Activated CD8-positive, alpha-beta T cell treated with anti-CD3 and anti-CD28 coated beads for 36 hours (primary cell): Measurements from ENCODE around the gene KIRREL1. TPM values are rescaled to one million over a fixed set of nuclear protein-coding genes. Genes with fewer than 3 reads are reported as not detected.

Experiments used
- ATAC-seq: fragments of 200-7000 bp; cut with Tn5 transposase; one replicate; pipeline ENCODE4 v1.10.0; 2021; ENCODE audit warnings: mild to moderate bottlenecking, moderate library complexity
- CTCF ChIA-PET: fragments of 350-600 bp; sonication (Branson Sonifier 250); formaldehyde crosslinking; loops from one replicate; lab custom pipeline; 2021; ENCODE audit warnings: antibody characterized with exemption; lab: Charles Lee
- POLR2A ChIA-PET: fragments of 350-600 bp; sonication (Branson Sonifier 250); formaldehyde crosslinking; loops from one replicate; lab custom pipeline; 2021; ENCODE audit warnings: antibody characterized with exemption; lab: Charles Lee
- DNase-seq: peaks from one replicate; pipeline ENCODE4 v3.0.0-alpha.2; 2020
- H3K27ac Mint-ChIP-seq: one replicate; pipeline ENCODE4 v1.8.0; 2021; ENCODE audit warnings: mild to moderate bottlenecking, mixed read lengths
- H3K27me3 Mint-ChIP-seq: one replicate; pipeline ENCODE4 v1.8.0; 2021; ENCODE audit warnings: mixed read lengths
- H3K36me3 Mint-ChIP-seq: one replicate; pipeline ENCODE4 v1.8.0; 2021; ENCODE audit warnings: low read depth, mixed read lengths
- H3K4me1 Mint-ChIP-seq: one replicate; pipeline ENCODE4 v1.8.0; 2021; ENCODE audit warnings: low read depth, mixed read lengths
- H3K4me3 Mint-ChIP-seq: one replicate; pipeline ENCODE4 v1.8.0; 2021; ENCODE audit warnings: mild to moderate bottlenecking, moderate library complexity, mixed read lengths
- H3K9me3 Mint-ChIP-seq: one replicate; pipeline ENCODE4 v1.8.0; 2021; ENCODE audit warnings: mixed read lengths
- intact Hi-C: fragments of 100-400 bp; cut with micrococcal nuclease; formaldehyde crosslinking; loops from one replicate; pipeline ENCODE4 v1.10.0; 2022
- total RNA-seq, 2 experiments: library from RNA; stranded (reverse); gene quantifications; one replicate each; pipeline ENCODE4 v1.2.3, GENCODE V29; 2021
- TF ChIP-seq, protein P1 (sequence below): fragments of 200-600 bp; IDR thresholded peaks from one replicate; pipeline ENCODE4 v1.8.0; 2022; ENCODE audit warnings: antibody characterized with exemption, mild to moderate bottlenecking

Gene KIRREL1
- total RNA-seq, 2 experiments from 2014 or later: 0.11 to 0.16 TPM

DNA sequence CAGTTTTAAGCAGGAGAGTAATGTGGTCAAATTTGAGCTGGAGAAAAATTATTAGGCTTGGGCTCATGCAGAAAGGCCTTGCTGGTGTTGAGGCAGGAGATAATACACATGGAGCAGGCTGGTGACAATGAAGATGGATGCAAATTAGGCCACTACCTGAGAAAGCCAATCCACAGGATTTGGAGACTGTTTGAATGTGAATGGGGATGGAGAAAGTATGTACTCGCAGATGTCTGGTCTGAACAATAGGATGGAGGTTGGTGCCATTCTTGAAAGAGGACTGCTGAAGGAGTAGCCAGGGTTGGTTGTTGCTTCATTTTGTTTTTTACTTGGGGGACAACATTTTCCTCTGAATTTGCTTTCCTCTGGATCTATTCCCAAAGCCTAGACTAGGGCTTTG lies 8.0 kb upstream of the KIRREL1 start:
- intact Hi-C loops: no loop called here
- ChIA-PET CTCF (interaction anchor here (2.7 kb wide), 1 partner anchor 136 kb away, joined by 10 read pairs; no protein-coding TSS in a partner anchor), POLR2A (no interaction called here)
- H3K36me3 Mint-ChIP-seq: no peaks in the 10 kb centered on the region
- H3K4me1 Mint-ChIP-seq: no peaks in the 10 kb centered on the region
- no peak for DNase-seq
- H3K27me3 Mint-ChIP-seq: peaks cover 19% of the 10 kb centered on the region
- TF ChIP-seq, protein P1, sequence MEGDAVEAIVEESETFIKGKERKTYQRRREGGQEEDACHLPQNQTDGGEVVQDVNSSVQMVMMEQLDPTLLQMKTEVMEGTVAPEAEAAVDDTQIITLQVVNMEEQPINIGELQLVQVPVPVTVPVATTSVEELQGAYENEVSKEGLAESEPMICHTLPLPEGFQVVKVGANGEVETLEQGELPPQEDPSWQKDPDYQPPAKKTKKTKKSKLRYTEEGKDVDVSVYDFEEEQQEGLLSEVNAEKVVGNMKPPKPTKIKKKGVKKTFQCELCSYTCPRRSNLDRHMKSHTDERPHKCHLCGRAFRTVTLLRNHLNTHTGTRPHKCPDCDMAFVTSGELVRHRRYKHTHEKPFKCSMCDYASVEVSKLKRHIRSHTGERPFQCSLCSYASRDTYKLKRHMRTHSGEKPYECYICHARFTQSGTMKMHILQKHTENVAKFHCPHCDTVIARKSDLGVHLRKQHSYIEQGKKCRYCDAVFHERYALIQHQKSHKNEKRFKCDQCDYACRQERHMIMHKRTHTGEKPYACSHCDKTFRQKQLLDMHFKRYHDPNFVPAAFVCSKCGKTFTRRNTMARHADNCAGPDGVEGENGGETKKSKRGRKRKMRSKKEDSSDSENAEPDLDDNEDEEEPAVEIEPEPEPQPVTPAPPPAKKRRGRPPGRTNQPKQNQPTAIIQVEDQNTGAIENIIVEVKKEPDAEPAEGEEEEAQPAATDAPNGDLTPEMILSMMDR: no peak
- H3K27ac Mint-ChIP-seq: no peak overlapping the region
- no peak overlapping the region for H3K4me3 Mint-ChIP-seq
- ATAC-seq: no peak
- H3K9me3 Mint-ChIP-seq: no peaks in the 10 kb centered on the region

DNA sequence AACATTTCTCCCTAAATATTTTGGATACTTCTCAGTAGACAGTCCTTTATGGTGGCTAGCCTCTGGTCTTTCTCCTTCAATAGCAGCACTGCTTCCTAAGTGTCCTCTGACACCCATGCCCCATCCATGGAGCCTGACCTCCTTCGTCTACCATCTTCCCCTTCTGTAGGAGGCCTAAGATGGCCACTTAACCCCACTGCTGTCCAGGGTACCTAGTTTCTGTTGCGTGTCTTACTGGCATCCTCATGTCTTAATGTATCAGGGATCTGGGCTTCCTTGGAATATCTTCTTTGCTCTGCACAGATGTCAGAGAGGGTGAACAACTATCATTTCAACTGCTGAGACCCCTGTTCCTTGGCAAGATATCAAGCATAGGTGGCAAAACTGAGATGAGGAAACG lies 5.4 kb upstream of the KIRREL1 start:
- H3K4me1 Mint-ChIP-seq: peaks cover 3% of the 10 kb centered on the region
- ATAC-seq (no peak), DNase-seq (no peak)
- intact Hi-C loops: no loop called here
- H3K4me3 Mint-ChIP-seq: no peak overlapping the region
- no peaks in the 10 kb centered on the region for H3K36me3 Mint-ChIP-seq
- peaks cover 35% of the 10 kb centered on the region for H3K27me3 Mint-ChIP-seq
- ChIA-PET CTCF (no interaction called here), POLR2A (no interaction called here)
- TF ChIP-seq, protein P1: no peak
- H3K27ac Mint-ChIP-seq: no peak overlapping the region
- H3K9me3 Mint-ChIP-seq: no peaks in the 10 kb centered on the region

DNA sequence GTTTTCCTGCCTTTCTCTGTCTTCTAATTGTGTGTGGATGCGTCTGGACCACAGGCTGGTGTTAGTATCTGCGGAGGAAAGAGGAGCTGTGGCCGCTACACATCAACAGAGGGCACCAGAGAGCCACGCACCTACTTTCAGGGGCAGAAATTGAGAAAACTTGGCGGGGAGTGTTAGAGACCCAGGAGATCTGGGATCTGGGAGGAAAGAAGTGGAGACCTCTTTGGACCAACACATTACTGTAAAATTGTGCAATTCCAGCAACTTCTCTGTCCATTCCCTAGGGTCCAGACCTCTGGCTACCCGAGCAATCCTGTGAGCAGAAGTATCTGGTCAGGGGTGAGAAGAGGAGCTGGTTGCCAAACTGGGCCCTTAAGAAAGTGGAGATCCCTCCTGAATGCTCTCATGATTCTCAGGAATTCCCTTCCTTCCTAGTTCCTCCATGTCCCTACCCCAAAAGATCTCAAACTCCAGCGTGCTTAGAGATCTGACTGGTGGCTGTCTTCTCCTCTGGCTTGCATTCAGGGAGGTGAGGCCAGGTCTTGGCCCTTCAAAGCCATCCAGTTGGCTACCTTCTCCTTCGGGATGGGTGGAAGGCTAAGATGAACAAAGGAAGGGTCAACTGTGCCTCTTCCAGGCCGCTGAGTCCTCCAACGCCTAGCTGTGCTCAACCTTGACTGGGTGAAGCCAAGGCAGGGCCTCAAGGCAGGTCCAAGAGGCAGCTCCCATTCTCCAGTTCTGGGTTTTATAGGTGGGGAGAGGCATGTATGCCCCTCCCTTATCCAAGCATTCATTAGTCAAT lies 1.2 kb upstream of the KIRREL1 start:
- Mint-ChIP-seq H3K36me3 (no peaks in the 10 kb centered on the region), H3K27me3 (peaks cover 40% of the 10 kb centered on the region), H3K27ac (no peak overlapping the region), H3K4me3 (no peak overlapping the region), H3K4me1 (peaks cover 6% of the 10 kb centered on the region), H3K9me3 (no peaks in the 10 kb centered on the region)
- DNase-seq (peak; percentile 67), ATAC-seq (peak; percentile 70)
- POLR2A ChIA-PET: interaction anchor here (0.9 kb wide), 1 partner anchor 113 kb away, joined by 3 read pairs; no protein-coding TSS in a partner anchor
- CTCF ChIA-PET: interaction anchor here (0.6 to 6.8 kb wide), 35 partner anchors 8 to 129 kb away, joined by 3 to 187 read pairs (median 6); no protein-coding TSS in a partner anchor
- intact Hi-C loops: loop anchor here (5.0 kb wide), 1 partner anchor 130 kb away; no protein-coding TSS in a partner anchor
- TF ChIP-seq, protein P1: peak; percentile 91

GRCh38 chr1:157992833-157993146 lies 655 bp upstream of the KIRREL1 start:
- peak overlapping the region; percentile 49 for H3K4me3 Mint-ChIP-seq
- intact Hi-C loops: loop anchor here (5.0 kb wide), 1 partner anchor 130 kb away; no protein-coding TSS in a partner anchor
- TF ChIP-seq, protein P1: no peak
- H3K4me1 Mint-ChIP-seq: peaks cover 6% of the 10 kb centered on the region
- ChIA-PET CTCF (interaction anchor here (0.6 to 6.8 kb wide), 24 partner anchors 8 to 253 kb away, joined by 3 to 187 read pairs (median 8); no protein-coding TSS in a partner anchor), POLR2A (interaction anchor here (0.9 kb wide), 1 partner anchor 113 kb away, joined by 3 read pairs; no protein-coding TSS in a partner anchor)
- ATAC-seq (peak; percentile 34), DNase-seq (no peak)
- no peak overlapping the region for H3K27ac Mint-ChIP-seq
- no peaks in the 10 kb centered on the region for H3K9me3 Mint-ChIP-seq
- H3K27me3 Mint-ChIP-seq: peaks cover 40% of the 10 kb centered on the region
- H3K36me3 Mint-ChIP-seq: no peaks in the 10 kb centered on the region
